Measurements from ENCODE around the gene GABRD.

The GABRD gene

GRCh38 chr1:2060072-2060471 is 40.9 kb downstream of the GABRD start:
- H3K79me2 ChIP-seq (ENCODE audit: control insufficient read depth, low read length) = no peaks in the 10 kb centered on the region
- no peak overlapping the region for H3K4me3 ChIP-seq (ENCODE audit: low read length)
- H3K9me3 ChIP-seq (ENCODE audit: control insufficient read depth, insufficient read depth, low read length) = peaks cover 6% of the 10 kb centered on the region; the same call in 1 of the 2 replicates
- H3K27me3 ChIP-seq (ENCODE audit: control insufficient read depth, low read length) = no peaks in the 10 kb centered on the region
- H3F3A ChIP-seq (ENCODE audit: control insufficient read depth, insufficient read depth) = no peaks in the 10 kb centered on the region
- H4K20me1 ChIP-seq (ENCODE audit: control insufficient read depth, insufficient read depth, low read depth, low read length) = no peaks in the 10 kb centered on the region
- H3K27ac ChIP-seq (ENCODE audit: low read depth, low read length) = no peak overlapping the region
- TF ChIP-seq CTCF (IDR thresholded peaks at IDR 0.05; ENCODE audit: low read depth, low read length, poor library complexity, severe bottlenecking) = no peak
- no peak for TF ChIP-seq EZH2phosphoT487 (IDR thresholded peaks at IDR 0.05; ENCODE audit: borderline replicate concordance, low read length)
- no peaks in the 10 kb centered on the region for H3K4me1 ChIP-seq (ENCODE audit: control insufficient read depth, low read length)
- no peak overlapping the region for H3K4me2 ChIP-seq (ENCODE audit: low read length)
- no peaks in the 10 kb centered on the region for H3K36me3 ChIP-seq (ENCODE audit: control insufficient read depth, low read length)
- H3K9me2 ChIP-seq (replicated peaks; ENCODE audit: control insufficient read depth, low read length) = no peaks in the 10 kb centered on the region

DNA sequence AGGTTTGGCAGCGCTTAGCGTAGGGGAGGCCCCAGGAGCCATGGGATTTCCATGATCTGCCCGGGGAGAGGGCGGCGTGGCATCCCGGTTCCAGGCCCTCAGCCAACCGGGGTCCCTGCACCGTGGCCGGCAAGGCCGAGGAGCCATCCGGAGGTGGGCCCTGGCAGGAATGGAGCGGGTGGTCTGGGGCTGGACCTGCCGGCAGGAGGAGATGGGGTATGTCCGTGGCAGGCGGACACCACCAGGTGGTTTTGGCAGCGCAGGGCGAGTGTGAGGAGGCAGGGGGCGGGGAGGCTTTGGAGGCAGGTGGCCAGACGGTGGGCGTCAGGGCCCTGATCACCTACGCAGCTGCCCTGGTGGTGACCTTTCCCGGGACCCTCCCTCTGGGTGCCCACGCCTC is 41.4 kb downstream of the GABRD start:
- Histone ChIP-seq H3K27me3 (ENCODE audit: control insufficient read depth, low read length) (no peaks in the 10 kb centered on the region), H3K4me3 (ENCODE audit: low read length) (no peak overlapping the region), H3K79me2 (ENCODE audit: control insufficient read depth, low read length) (no peaks in the 10 kb centered on the region), H3K9me2 (replicated peaks; ENCODE audit: control insufficient read depth, low read length) (no peaks in the 10 kb centered on the region), H3K27ac (ENCODE audit: low read depth, low read length) (no peak overlapping the region), H3K36me3 (ENCODE audit: control insufficient read depth, low read length) (no peaks in the 10 kb centered on the region), H4K20me1 (ENCODE audit: control insufficient read depth, insufficient read depth, low read depth, low read length) (no peaks in the 10 kb centered on the region), H3K9me3 (ENCODE audit: control insufficient read depth, insufficient read depth, low read length) (peaks cover 6% of the 10 kb centered on the region; the same call in 1 of the 2 replicates), H3K4me2 (ENCODE audit: low read length) (no peak overlapping the region), H3K4me1 (ENCODE audit: control insufficient read depth, low read length) (no peaks in the 10 kb centered on the region), H3F3A (ENCODE audit: control insufficient read depth, insufficient read depth) (no peaks in the 10 kb centered on the region)
- no peak for TF ChIP-seq EZH2phosphoT487 (IDR thresholded peaks at IDR 0.05; ENCODE audit: borderline replicate concordance, low read length)
- TF ChIP-seq CTCF (IDR thresholded peaks at IDR 0.05; ENCODE audit: low read depth, low read length, poor library complexity, severe bottlenecking) = no peak

GRCh38 chr1:2061065-2061778 is 42.1 kb downstream of the GABRD start:
- H3K36me3 ChIP-seq (ENCODE audit: control insufficient read depth, low read length) = no peaks in the 10 kb centered on the region

More at GRCh38 chr1:2061065-2061778, 42.1 kb downstream of the GABRD start:
- no peaks in the 10 kb centered on the region for H3K79me2 ChIP-seq (ENCODE audit: control insufficient read depth, low read length)
- TF ChIP-seq EZH2phosphoT487 (IDR thresholded peaks at IDR 0.05; ENCODE audit: borderline replicate concordance, low read length) (no peak), CTCF (IDR thresholded peaks at IDR 0.05; ENCODE audit: low read depth, low read length, poor library complexity, severe bottlenecking) (no peak)
- no peaks in the 10 kb centered on the region for H3K9me2 ChIP-seq (replicated peaks; ENCODE audit: control insufficient read depth, low read length)
- H3K4me2 ChIP-seq (ENCODE audit: low read length) = no peak overlapping the region
- H3K27ac ChIP-seq (ENCODE audit: low read depth, low read length) = no peak overlapping the region
- no peaks in the 10 kb centered on the region for H3K27me3 ChIP-seq (ENCODE audit: control insufficient read depth, low read length)
- H3K9me3 ChIP-seq (ENCODE audit: control insufficient read depth, insufficient read depth, low read length) = peaks cover 6% of the 10 kb centered on the region; the same call in 1 of the 2 replicates
- H3K4me3 ChIP-seq (ENCODE audit: low read length) = no peak overlapping the region
- no peaks in the 10 kb centered on the region for H4K20me1 ChIP-seq (ENCODE audit: control insufficient read depth, insufficient read depth, low read depth, low read length)
- no peaks in the 10 kb centered on the region for H3K4me1 ChIP-seq (ENCODE audit: control insufficient read depth, low read length)
- no peaks in the 10 kb centered on the region for H3F3A ChIP-seq (ENCODE audit: control insufficient read depth, insufficient read depth)
